ENCODE measurements around the gene GLIPR2. TPM values are rescaled to one million over a fixed set of nuclear protein-coding genes. Genes with fewer than 3 reads are reported as not detected.
"Not testable (repeated sequence)": the region's sequence is repeated elsewhere in the genome, so short reads cannot be mapped to it uniquely, and the experiment has no call there.

GLIPR2 gene
- total RNA-seq (10 to 100 TPM; 30.6 to 31.8 TPM), polyA plus RNA-seq (ENCODE audit: insufficient read length in 2 of 2) (10 to 100 TPM; 51.3 to 56.1 TPM)
- long read RNA-seq, donor 1, transcript GLIPR2-202 (5 exons, 1,890 nt) = major isoform, 15 of 18 reads
- long read RNA-seq, donor 1, partial matches to known transcripts = 0 of 18 reads
- long read RNA-seq, donor 1, other reads (novel, unspliced or antisense) = 0 of 18 reads
- long read RNA-seq, donor 2, transcript GLIPR2-202 (5 exons, 1,890 nt) = major isoform, 5 of 7 reads
- long read RNA-seq, donor 2, partial matches to known transcripts = 0 of 7 reads
- long read RNA-seq, donor 2, other reads (novel, unspliced or antisense) = 0 of 7 reads
- long read RNA-seq, donor 3, transcript GLIPR2-202 (5 exons, 1,890 nt) = major isoform, 8 of 27 reads
- long read RNA-seq, donor 3, partial matches to known transcripts = 17 of 27 reads
- long read RNA-seq, donor 3, other reads (novel, unspliced or antisense) = 0 of 27 reads
- long read RNA-seq, donor 4, transcript GLIPR2-202 (5 exons, 1,890 nt) = major isoform, 12 of 12 reads
- long read RNA-seq, donor 4, partial matches to known transcripts = 0 of 12 reads
- long read RNA-seq, donor 4, other reads (novel, unspliced or antisense) = 0 of 12 reads

- H3K27ac ChIP-seq (ENCODE audit: low read depth, low read length) = peak within 1 kb of the TSS; percentile 53
- H3K4me3 ChIP-seq (ENCODE audit: low read depth, low read length) = peak within 1 kb of the TSS; percentile 68
- peaks cover 32% of the 10 kb centered on the region for H3K4me1 ChIP-seq (ENCODE audit: control insufficient read depth, insufficient read depth, low read length)
- H3K36me3 ChIP-seq (ENCODE audit: control insufficient read depth, insufficient read depth, low read length) = no peaks in the 10 kb centered on the region
- under 1% methylated on average over 83 of the region's 83 CpGs for WGBS (ENCODE audit: insufficient coverage)
- DNase-seq (ENCODE audit: low read depth in 4 of 6, low spot score in 6 of 6) = peak in 2 of 6 donors; percentile 75 to 83
- peaks cover 11% of the 10 kb centered on the region for H3K27me3 ChIP-seq (ENCODE audit: control insufficient read depth, insufficient read depth, low read length)
- no peaks in the 10 kb centered on the region for H3K9me3 ChIP-seq (ENCODE audit: control insufficient read depth, insufficient read depth, low read length)
Measured at GRCh38 chr9:36136272-36136893, at the start of gene GLIPR2. Gene GLIPR2 (plus strand): TSS chr9:36136733. CDS start chr9:36136779, 46 bp downstream.

- not testable (repeated sequence) for H3K27me3 ChIP-seq (ENCODE audit: control insufficient read depth, insufficient read depth, low read length); DNase-seq (ENCODE audit: low read depth in 4 of 6, low spot score in 6 of 6); H3K27ac ChIP-seq (ENCODE audit: low read depth, low read length); H3K4me3 ChIP-seq (ENCODE audit: low read depth, low read length); H3K4me1 ChIP-seq (ENCODE audit: control insufficient read depth, insufficient read depth, low read length); H3K9me3 ChIP-seq (ENCODE audit: control insufficient read depth, insufficient read depth, low read length)
- H3K36me3 ChIP-seq (ENCODE audit: control insufficient read depth, insufficient read depth, low read length) = peaks cover 12% of the 10 kb centered on the region
Measured at GRCh38 chr9:36087054-36087453, 49.5 kb upstream of the GLIPR2 start.

GRCh38 chr9:36088020-36088419 lies 48.5 kb upstream of the GLIPR2 start:
- H3K36me3 ChIP-seq (ENCODE audit: control insufficient read depth, insufficient read depth, low read length) = peaks cover 12% of the 10 kb centered on the region
- no CpG with 5 or more reads among the region's 3 CpGs for WGBS (ENCODE audit: insufficient coverage)
- no peak overlapping the region for H3K27ac ChIP-seq (ENCODE audit: low read depth, low read length)
- no peaks in the 10 kb centered on the region for H3K27me3 ChIP-seq (ENCODE audit: control insufficient read depth, insufficient read depth, low read length)
- no peak overlapping the region for H3K4me3 ChIP-seq (ENCODE audit: low read depth, low read length)
- DNase-seq (ENCODE audit: low read depth in 4 of 6, low spot score in 6 of 6) = no peak
- H3K9me3 ChIP-seq (ENCODE audit: control insufficient read depth, insufficient read depth, low read length) = no peaks in the 10 kb centered on the region
- H3K4me1 ChIP-seq (ENCODE audit: control insufficient read depth, insufficient read depth, low read length) = no peaks in the 10 kb centered on the region

- no peak overlapping the region for H3K27ac ChIP-seq (ENCODE audit: low read depth, low read length)
- H3K9me3 ChIP-seq (ENCODE audit: control insufficient read depth, insufficient read depth, low read length) = no peaks in the 10 kb centered on the region
- peaks cover 2% of the 10 kb centered on the region for H3K36me3 ChIP-seq (ENCODE audit: control insufficient read depth, insufficient read depth, low read length)
- 35% methylated on average over 2 of the region's 8 CpGs for whole genome bisulfite sequencing (ENCODE audit: insufficient coverage)
- H3K4me1 ChIP-seq (ENCODE audit: control insufficient read depth, insufficient read depth, low read length) = no peaks in the 10 kb centered on the region
- no peaks in the 10 kb centered on the region for H3K27me3 ChIP-seq (ENCODE audit: control insufficient read depth, insufficient read depth, low read length)
- peak in 2 of 6 donors; percentile 11 to 28 for DNase-seq (ENCODE audit: low read depth in 4 of 6, low spot score in 6 of 6)
- H3K4me3 ChIP-seq (ENCODE audit: low read depth, low read length) = no peak overlapping the region
Measured at GRCh38 chr9:36091026-36091953, 45.2 kb upstream of the GLIPR2 start.

GRCh38 chr9:36092014-36092413 lies 44.5 kb upstream of the GLIPR2 start:
- no CpG with 5 or more reads among the region's 1 CpG for WGBS (ENCODE audit: insufficient coverage)
- no peaks in the 10 kb centered on the region for H3K36me3 ChIP-seq (ENCODE audit: control insufficient read depth, insufficient read depth, low read length)
- H3K27ac ChIP-seq (ENCODE audit: low read depth, low read length) = no peak overlapping the region
- H3K4me3 ChIP-seq (ENCODE audit: low read depth, low read length) = no peak overlapping the region
- no peaks in the 10 kb centered on the region for H3K27me3 ChIP-seq (ENCODE audit: control insufficient read depth, insufficient read depth, low read length)
- DNase-seq (ENCODE audit: low read depth in 4 of 6, low spot score in 6 of 6) = no peak
- no peaks in the 10 kb centered on the region for H3K9me3 ChIP-seq (ENCODE audit: control insufficient read depth, insufficient read depth, low read length)
- H3K4me1 ChIP-seq (ENCODE audit: control insufficient read depth, insufficient read depth, low read length) = no peaks in the 10 kb centered on the region

GRCh38 chr9:36092509-36093215 lies 43.9 kb upstream of the GLIPR2 start:
- Histone ChIP-seq H3K4me3 (ENCODE audit: low read depth, low read length) (no peak overlapping the region), H3K4me1 (ENCODE audit: control insufficient read depth, insufficient read depth, low read length) (no peaks in the 10 kb centered on the region), H3K36me3 (ENCODE audit: control insufficient read depth, insufficient read depth, low read length) (no peaks in the 10 kb centered on the region), H3K27me3 (ENCODE audit: control insufficient read depth, insufficient read depth, low read length) (no peaks in the 10 kb centered on the region), H3K27ac (ENCODE audit: low read depth, low read length) (no peak overlapping the region), H3K9me3 (ENCODE audit: control insufficient read depth, insufficient read depth, low read length) (no peaks in the 10 kb centered on the region)
- 89% methylated on average over 1 of the region's 9 CpGs for whole genome bisulfite sequencing (ENCODE audit: insufficient coverage)
- no peak for DNase-seq (ENCODE audit: low read depth in 4 of 6, low spot score in 6 of 6)

GRCh38 chr9:36093384-36093783 lies 43.1 kb upstream of the GLIPR2 start:
- Histone ChIP-seq H3K9me3 (ENCODE audit: control insufficient read depth, insufficient read depth, low read length) (no peaks in the 10 kb centered on the region), H3K4me3 (ENCODE audit: low read depth, low read length) (no peak overlapping the region), H3K27ac (ENCODE audit: low read depth, low read length) (no peak overlapping the region), H3K27me3 (ENCODE audit: control insufficient read depth, insufficient read depth, low read length) (no peaks in the 10 kb centered on the region), H3K36me3 (ENCODE audit: control insufficient read depth, insufficient read depth, low read length) (no peaks in the 10 kb centered on the region), H3K4me1 (ENCODE audit: control insufficient read depth, insufficient read depth, low read length) (no peaks in the 10 kb centered on the region)
- DNase-seq (ENCODE audit: low read depth in 4 of 6, low spot score in 6 of 6) = no peak
- no CpG with 5 or more reads among the region's 2 CpGs for WGBS (ENCODE audit: insufficient coverage)

- no peaks in the 10 kb centered on the region for H3K9me3 ChIP-seq (ENCODE audit: control insufficient read depth, insufficient read depth, low read length)
- WGBS (ENCODE audit: insufficient coverage) = 88% methylated on average over 1 of the region's 1 CpG
- H3K4me1 ChIP-seq (ENCODE audit: control insufficient read depth, insufficient read depth, low read length) = no peaks in the 10 kb centered on the region
- no peak overlapping the region for H3K27ac ChIP-seq (ENCODE audit: low read depth, low read length)
- no peak overlapping the region for H3K4me3 ChIP-seq (ENCODE audit: low read depth, low read length)
- no peaks in the 10 kb centered on the region for H3K27me3 ChIP-seq (ENCODE audit: control insufficient read depth, insufficient read depth, low read length)
- H3K36me3 ChIP-seq (ENCODE audit: control insufficient read depth, insufficient read depth, low read length) = peaks cover 7% of the 10 kb centered on the region
- DNase-seq (ENCODE audit: low read depth in 4 of 6, low spot score in 6 of 6) = no peak
Measured at GRCh38 chr9:36099718-36100117, 36.8 kb upstream of the GLIPR2 start.

- 58% methylated on average over 3 of the region's 3 CpGs for WGBS (ENCODE audit: insufficient coverage)
- H3K27ac ChIP-seq (ENCODE audit: low read depth, low read length) = no peak overlapping the region
- DNase-seq (ENCODE audit: low read depth in 4 of 6, low spot score in 6 of 6) = no peak
- no peaks in the 10 kb centered on the region for H3K9me3 ChIP-seq (ENCODE audit: control insufficient read depth, insufficient read depth, low read length)
- H3K4me1 ChIP-seq (ENCODE audit: control insufficient read depth, insufficient read depth, low read length) = no peaks in the 10 kb centered on the region
- H3K36me3 ChIP-seq (ENCODE audit: control insufficient read depth, insufficient read depth, low read length) = peaks cover 7% of the 10 kb centered on the region
- no peak overlapping the region for H3K4me3 ChIP-seq (ENCODE audit: low read depth, low read length)
- no peaks in the 10 kb centered on the region for H3K27me3 ChIP-seq (ENCODE audit: control insufficient read depth, insufficient read depth, low read length)
Measured at GRCh38 chr9:36100532-36100931, 36.0 kb upstream of the GLIPR2 start.

Measured in spinal cord (tissue), 10 donors.